AG09309 (cell line): ENCODE data around the gene SINHCAF.
"Not testable (repeated sequence)": the region's sequence is repeated elsewhere in the genome, so short reads cannot be mapped to it uniquely, and the experiment has no call there.

Source experiments
- DNase-seq: peaks from one replicate; pipeline ENCODE4 v3.0.0-alpha.2; 2010; ENCODE audit warnings: low read depth
- H3K4me3 ChIP-seq: 2 replicates; pipeline ENCODE4 v1.5.1; 2011; ENCODE audit warnings: mild to moderate bottlenecking, low read depth, low read length, moderate library complexity; ENCODE audit not compliant: control insufficient read depth
- CTCF ChIP-seq: IDR thresholded peaks from 2 replicates; pipeline ENCODE4 v1.5.1; 2011; ENCODE audit warnings: mild to moderate bottlenecking, low read depth, low read length, inconsistent platforms; ENCODE audit not compliant: insufficient read depth, control insufficient read depth; ENCODE audit errors: missing control alignments

SINHCAF gene

GRCh38 chr12:31245822-31246469 is 80.0 kb downstream of the SINHCAF start:
- DNase-seq = no peak
- no peak overlapping the region for H3K4me3 ChIP-seq
- TF ChIP-seq CTCF = no peak

- not testable (repeated sequence) for DNase-seq
These were observed 83.5 kb downstream of the SINHCAF start for GRCh38 chr12:31242418-31242817.

GRCh38 chr12:31238764-31239387 is 87.1 kb downstream of the SINHCAF start:
- DNase-seq = no peak
- no peak overlapping the region for H3K4me3 ChIP-seq
- peak; percentile 70 for TF ChIP-seq CTCF

More at GRCh38 chr12:31242418-31242817, 83.5 kb downstream of the SINHCAF start:
- H3K4me3 ChIP-seq = not testable (repeated sequence)

- DNase-seq, H3K4me3 ChIP-seq: not testable (repeated sequence)
These were observed 87.6 kb downstream of the SINHCAF start for GRCh38 chr12:31238333-31238732.

GRCh38 chr12:31236998-31237637 is 88.8 kb downstream of the SINHCAF start:
- no peak for TF ChIP-seq CTCF
- no peak for DNase-seq
- no peak overlapping the region for H3K4me3 ChIP-seq

- no peak for TF ChIP-seq CTCF
- no peak for DNase-seq
- H3K4me3 ChIP-seq = no peak overlapping the region
These were observed 90.0 kb downstream of the SINHCAF start for GRCh38 chr12:31235868-31236395.

- H3K4me3 ChIP-seq = no peak overlapping the region
- TF ChIP-seq CTCF = peak; percentile 54
- no peak for DNase-seq
These were observed 90.7 kb downstream of the SINHCAF start for GRCh38 chr12:31234955-31235867.
